Prostate gland (tissue), 2 donors: ENCODE results near the gene AGK.

Experiments used
- POLR2A ChIP-seq: fragments of 450-650 bp; IDR thresholded peaks from one replicate; pipeline ENCODE4 v1.6.1; 2016; ENCODE audit warnings: antibody characterized with exemption, mild to moderate bottlenecking
- TF ChIP-seq, protein P1 (sequence below), 4 experiments: fragments of 200-600 bp in 2 of 4; fragments of 450-650 bp in 2 of 4; sonication (generic) in 2 of 4; IDR thresholded peaks; 1 replicate in 3 of 4; 2 replicates in 1 of 4; pipeline ENCODE4 v1.5.1; 2016 to 2019; ENCODE audit warnings: antibody characterized with exemption in 4 of 4, mild to moderate bottlenecking in 2 of 4, moderate library complexity in 2 of 4

DNA sequence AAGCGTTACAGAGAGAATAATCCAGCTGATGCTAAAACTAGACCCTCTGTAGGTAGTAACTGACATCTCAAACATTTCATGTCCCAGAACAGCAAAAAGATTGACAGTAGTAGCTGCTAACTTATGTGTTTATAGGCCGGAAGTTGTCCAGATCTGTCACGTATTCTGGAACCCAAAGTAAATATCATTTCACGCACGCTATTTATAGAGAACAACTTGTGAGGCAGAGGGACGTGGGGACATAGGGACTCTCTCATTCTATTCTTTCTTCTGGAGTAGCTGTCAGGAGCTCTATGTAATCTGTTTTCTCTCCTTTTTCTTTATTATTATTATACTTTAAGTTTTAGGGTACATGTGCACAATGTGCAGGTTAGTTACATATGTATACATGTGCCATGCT lies 22.3 kb downstream of the AGK start:
- TF ChIP-seq, protein P1, sequence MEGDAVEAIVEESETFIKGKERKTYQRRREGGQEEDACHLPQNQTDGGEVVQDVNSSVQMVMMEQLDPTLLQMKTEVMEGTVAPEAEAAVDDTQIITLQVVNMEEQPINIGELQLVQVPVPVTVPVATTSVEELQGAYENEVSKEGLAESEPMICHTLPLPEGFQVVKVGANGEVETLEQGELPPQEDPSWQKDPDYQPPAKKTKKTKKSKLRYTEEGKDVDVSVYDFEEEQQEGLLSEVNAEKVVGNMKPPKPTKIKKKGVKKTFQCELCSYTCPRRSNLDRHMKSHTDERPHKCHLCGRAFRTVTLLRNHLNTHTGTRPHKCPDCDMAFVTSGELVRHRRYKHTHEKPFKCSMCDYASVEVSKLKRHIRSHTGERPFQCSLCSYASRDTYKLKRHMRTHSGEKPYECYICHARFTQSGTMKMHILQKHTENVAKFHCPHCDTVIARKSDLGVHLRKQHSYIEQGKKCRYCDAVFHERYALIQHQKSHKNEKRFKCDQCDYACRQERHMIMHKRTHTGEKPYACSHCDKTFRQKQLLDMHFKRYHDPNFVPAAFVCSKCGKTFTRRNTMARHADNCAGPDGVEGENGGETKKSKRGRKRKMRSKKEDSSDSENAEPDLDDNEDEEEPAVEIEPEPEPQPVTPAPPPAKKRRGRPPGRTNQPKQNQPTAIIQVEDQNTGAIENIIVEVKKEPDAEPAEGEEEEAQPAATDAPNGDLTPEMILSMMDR (IDR thresholded peaks at IDR 0.05) = no peak
- no peak for TF ChIP-seq POLR2A
